Measurements from ENCODE around the gene ST7.

The ST7 gene

GRCh38 chr7:117165656-117166055 is 212.4 kb downstream of the ST7 start:
- no peak for DNase-seq

- no peak for DNase-seq
These were observed 216.6 kb downstream of the ST7 start for GRCh38 chr7:117169907-117170306.

GRCh38 chr7:117171106-117171505 is 217.8 kb downstream of the ST7 start:
- no peak for DNase-seq

GRCh38 chr7:117172283-117172682 is 219.0 kb downstream of the ST7 start:
- DNase-seq, result no peak

- DNase-seq, result no peak
These were observed 219.9 kb downstream of the ST7 start for GRCh38 chr7:117173035-117173770.

- no peak for DNase-seq
These were observed 222.9 kb downstream of the ST7 start for GRCh38 chr7:117176206-117176605.

- DNase-seq, result no peak
These were observed 225.3 kb downstream of the ST7 start for GRCh38 chr7:117178600-117178999.

- DNase-seq, result no peak
These were observed 226.4 kb downstream of the ST7 start for GRCh38 chr7:117179701-117180100.

- DNase-seq, result no peak
These were observed 230.4 kb downstream of the ST7 start for GRCh38 chr7:117183729-117184128.

GRCh38 chr7:117184367-117184766 is 231.1 kb downstream of the ST7 start:
- no peak for DNase-seq

- no peak for DNase-seq
These were observed 231.8 kb downstream of the ST7 start for GRCh38 chr7:117185124-117185523.

GRCh38 chr7:117186218-117187010 is 233.1 kb downstream of the ST7 start:
- no peak for DNase-seq

GRCh38 chr7:117188376-117188775 is 235.1 kb downstream of the ST7 start:
- DNase-seq, result no peak

- no peak for DNase-seq
These were observed 235.8 kb downstream of the ST7 start for GRCh38 chr7:117188949-117189592.

- no peak for DNase-seq
These were observed 236.8 kb downstream of the ST7 start for GRCh38 chr7:117190104-117190503.

- DNase-seq, result no peak
These were observed 237.6 kb downstream of the ST7 start for GRCh38 chr7:117190746-117191435.

GRCh38 chr7:117192108-117192507 is 238.8 kb downstream of the ST7 start:
- no peak for DNase-seq

GRCh38 chr7:117193564-117193963 is 240.3 kb downstream of the ST7 start:
- no peak for DNase-seq

- no peak for DNase-seq
These were observed 241.1 kb downstream of the ST7 start for GRCh38 chr7:117194445-117194844.

GRCh38 chr7:117195361-117196029 is 242.2 kb downstream of the ST7 start:
- DNase-seq, result no peak

GRCh38 chr7:117200132-117200531 is 246.8 kb downstream of the ST7 start:
- no peak for DNase-seq

- DNase-seq, result no peak
These were observed 247.6 kb downstream of the ST7 start for GRCh38 chr7:117200786-117201458.

Measured in activated naive CD4-positive, alpha-beta T cell treated with anti-CD3 and anti-CD28 coated beads, Interleukin-2, amount 50 U/mL, for 16 hours (primary cell).